Motor neuron (in vitro differentiated cells): ENCODE data around the gene FBXW5. TPM values are rescaled to one million over a fixed set of nuclear protein-coding genes. Genes with fewer than 3 reads are reported as not detected.

ENCODE experiments used
- ATAC-seq, 8 experiments: fragments of 200-7000 bp; cut with Tn5 transposase; replicated peaks in 6 of 8; 2 replicates each; pipeline ENCODE4 v1.8.0; 2021; ENCODE audit warnings: mild to moderate bottlenecking in 8 of 8, moderate library complexity in 8 of 8
- H3K27ac ChIP-seq, 2 donors: fragments of 250-450 bp; sonication (Bioruptor Pico); 2 replicates each; pipeline ENCODE4 v1.9.0; 2021; ENCODE audit warnings: antibody characterized with exemption in 2 of 2, mild to moderate bottlenecking in 2 of 2, moderate library complexity in 1 of 2
- H3K4me1 ChIP-seq, 2 donors: fragments of 250-450 bp; sonication (Bioruptor Pico); replicated peaks in 1 of 2; 2 replicates each; pipeline ENCODE4 v1.6.1; 2021; ENCODE audit warnings: antibody characterized with exemption in 2 of 2, mild to moderate bottlenecking in 2 of 2, moderate library complexity in 1 of 2
- H3K4me3 ChIP-seq, 5 donors: fragments of 250-450 bp; sonication (Bioruptor Pico); 2 replicates each; pipeline ENCODE4 v1.9.0; 2021; ENCODE audit warnings: antibody characterized with exemption in 5 of 5, mild to moderate bottlenecking in 5 of 5, moderate library complexity in 4 of 5
- WGBS, 10 experiments: fragments of 450-650 bp; shearing (Covaris generic); methylation state at CpG; one replicate each; pipeline ENCODE4 v1.0.0; 2022; 5-methylcytosine and 5-hydroxymethylcytosine counted together
- in situ Hi-C, 9 experiments: fragments of 400-800 bp; cut with MboI; loops; one replicate each; pipeline ENCODE4 v1.15.0; 2021; ENCODE audit warnings: low sequenced_read_pairs in 9 of 9, low pct_unique_long_range_greater_than_20kb in 2 of 9; ENCODE audit not compliant: unreplicated experiment in 9 of 9
- total RNA-seq, 8 experiments: library from RNA; unstranded; fragments of 300-600 nt; gene quantifications; 2 replicates each; pipeline versions ENCODE4 v1.2.3 to v1.2.4, GENCODE V29; 2022

FBXW5 gene
- total RNA-seq, 8 experiments from 2014 or later, result 34.1 to 115 (median 45.3) TPM

DNA sequence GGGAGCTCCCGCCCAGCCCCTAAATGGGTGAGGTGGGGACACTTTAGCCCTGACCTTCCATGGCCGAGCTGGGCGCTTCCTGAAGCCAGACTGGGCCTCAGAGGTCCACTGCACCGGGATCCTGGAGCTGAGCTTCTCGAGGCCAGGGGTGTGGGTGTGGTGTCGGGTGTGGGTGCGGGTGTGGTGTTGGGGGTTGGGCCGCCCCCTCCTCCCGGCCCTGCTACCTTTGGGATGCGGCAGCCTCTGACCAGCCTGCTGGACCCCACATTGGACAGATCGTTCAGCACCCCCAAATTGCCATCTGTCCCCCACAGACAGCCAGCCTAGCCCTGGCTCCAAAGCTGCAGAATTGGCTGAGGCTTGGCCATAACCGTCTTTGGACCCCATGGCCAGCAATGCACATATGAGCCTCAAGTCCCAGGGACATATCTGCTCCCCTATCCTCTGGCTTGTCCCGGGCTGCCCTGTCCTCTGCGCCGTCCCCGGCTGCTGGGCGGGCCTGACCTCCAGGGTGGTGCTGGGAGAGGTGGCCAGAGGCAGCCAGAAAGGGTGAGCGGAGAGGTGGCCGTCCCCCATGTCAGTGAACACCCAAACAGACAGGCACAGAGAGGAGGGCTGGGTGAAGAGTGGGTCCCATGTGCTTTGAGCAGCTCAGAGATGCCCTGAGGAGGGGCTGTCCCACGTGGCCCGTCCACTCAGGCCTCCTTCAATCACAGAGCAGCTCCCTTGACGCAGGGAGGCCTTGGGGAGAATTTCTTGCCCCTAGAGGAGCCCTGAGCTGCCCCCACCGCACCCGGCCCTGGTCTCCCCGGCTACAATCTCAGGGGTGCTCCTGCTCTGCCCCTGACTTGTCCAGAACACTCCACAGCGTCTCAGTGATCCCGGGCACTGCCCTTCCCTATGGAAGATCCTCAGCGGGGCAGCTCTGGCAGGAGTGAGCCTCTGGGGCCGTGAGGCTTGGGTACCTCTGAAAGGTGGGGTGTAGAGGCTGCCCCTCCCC lies 29.4 kb upstream of the FBXW5 start:
- H3K4me3 ChIP-seq, result no peak overlapping the region
- WGBS, 10 experiments, result 67 to 80% (median 74%) methylated on average over 1 to 12 of the region's 29 CpGs; no CpG with 5 or more reads in 4 of the 10 experiments
- H3K4me1 ChIP-seq, result peaks cover under 1 to 9% of the 10 kb centered on the region in 2 donors
- in situ Hi-C loops, result no loop called here
- H3K27ac ChIP-seq, result no peak overlapping the region
- no peak for ATAC-seq

DNA sequence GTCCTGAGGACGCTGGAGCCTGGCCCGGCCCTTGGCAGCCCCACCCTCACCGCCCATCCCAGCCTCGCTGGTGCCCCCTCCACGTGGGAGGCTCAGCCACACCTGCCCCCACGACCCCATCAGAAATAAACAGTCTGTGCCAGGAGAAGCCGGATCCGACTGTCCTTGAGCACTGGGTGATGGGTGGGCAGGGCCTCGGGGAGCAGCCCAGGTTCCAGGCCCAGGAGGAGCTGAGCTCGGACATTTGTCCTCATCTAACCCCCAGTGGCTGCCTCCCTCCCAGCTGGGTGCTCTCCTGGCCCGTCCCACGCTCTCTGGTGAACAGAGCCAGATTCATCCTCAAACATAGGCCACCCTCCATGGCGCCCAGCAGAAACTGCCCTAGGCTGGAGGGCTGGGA lies 28.2 kb upstream of the FBXW5 start:
- in situ Hi-C loops, result no loop called here
- Histone ChIP-seq H3K27ac (no peak overlapping the region), H3K4me1 (peaks cover 11 to 15% of the 10 kb centered on the region in 2 donors), H3K4me3 (no peak overlapping the region)
- WGBS, 10 experiments, result 72 to 100% (median 80%) methylated on average over 1 to 3 of the region's 13 CpGs; no CpG with 5 or more reads in 7 of the 10 experiments
- no peak for ATAC-seq

DNA sequence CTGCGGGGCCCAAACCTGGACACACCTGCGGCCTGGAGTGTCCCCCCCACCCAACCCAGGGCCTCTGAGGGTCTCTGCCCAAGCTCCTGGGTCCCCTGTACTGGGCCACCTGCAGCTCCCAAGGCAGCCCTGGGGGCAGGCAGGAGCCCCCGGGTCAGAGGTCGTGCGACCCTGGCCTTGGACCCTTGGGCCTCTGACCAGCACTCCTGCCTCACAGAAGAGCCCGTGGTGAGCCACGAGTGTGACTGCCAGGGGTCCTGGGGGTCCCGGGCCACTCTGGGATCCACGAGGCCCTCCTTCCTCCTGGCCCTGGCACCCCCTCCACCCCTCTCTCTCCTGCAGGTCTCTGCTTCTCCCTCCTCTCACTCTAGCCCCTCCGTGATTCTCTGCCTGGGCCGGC lies 27.8 kb upstream of the FBXW5 start:
- Histone ChIP-seq H3K27ac (no peak overlapping the region), H3K4me3 (no peak overlapping the region), H3K4me1 (peaks cover 11 to 13% of the 10 kb centered on the region in 2 donors)
- ATAC-seq, result no peak
- WGBS, 10 experiments, result no CpG with 5 or more reads among the region's 11 CpGs
- in situ Hi-C loops, result no loop called here

DNA sequence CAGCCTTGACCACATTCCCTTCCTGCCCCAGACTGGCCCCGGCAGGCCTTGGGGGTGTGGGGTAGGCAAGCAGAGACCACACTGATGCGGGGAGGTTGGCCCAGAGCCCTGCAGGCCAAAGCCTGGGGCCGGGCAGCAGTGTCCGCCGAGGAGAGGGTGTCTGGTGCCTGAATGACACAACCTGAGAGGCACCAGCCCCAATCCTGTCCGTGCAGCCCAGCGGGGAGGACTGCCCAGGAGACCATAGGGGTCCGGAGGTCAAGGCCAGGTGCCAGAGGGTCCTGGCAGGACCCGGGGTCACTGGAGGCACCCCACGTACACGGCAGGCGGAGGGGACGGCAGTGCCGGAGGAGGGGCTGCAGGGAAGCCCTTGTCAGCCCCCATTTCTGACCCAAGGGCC lies 27.2 kb upstream of the FBXW5 start:
- WGBS, 10 experiments, result 60 to 100% (median 90%) methylated on average over 1 to 2 of the region's 14 CpGs; no CpG with 5 or more reads in 7 of the 10 experiments
- Histone ChIP-seq H3K4me1 (peaks cover 11% of the 10 kb centered on the region in 2 donors), H3K4me3 (no peak overlapping the region), H3K27ac (no peak overlapping the region)
- no peak for ATAC-seq
- in situ Hi-C loops, result no loop called here

DNA sequence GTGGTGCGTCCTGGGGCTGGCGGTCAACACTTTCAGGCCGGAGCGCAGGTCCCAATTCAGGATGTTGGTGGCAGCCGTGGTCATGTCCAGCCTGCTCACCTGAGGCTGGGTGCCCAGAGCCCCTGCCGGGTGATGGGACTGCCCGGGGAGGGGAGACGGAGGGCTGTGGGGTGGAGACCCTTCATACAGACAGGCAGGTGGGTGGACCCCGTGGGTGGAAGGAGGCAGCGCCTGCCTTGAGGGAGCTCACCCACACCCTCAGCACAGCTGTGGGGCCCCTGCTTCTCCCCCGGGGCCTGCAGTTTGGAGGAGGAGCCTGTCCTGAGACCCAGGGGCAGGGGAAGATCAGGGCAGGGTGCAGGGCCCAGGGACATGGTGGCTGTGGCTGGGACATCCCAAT lies 25.8 kb upstream of the FBXW5 start:
- Histone ChIP-seq H3K27ac (no peak overlapping the region), H3K4me3 (no peak overlapping the region), H3K4me1 (peaks cover 20 to 21% of the 10 kb centered on the region in 2 donors)
- WGBS, 10 experiments, result 20 to 100% (median 76%) methylated on average over 1 to 5 of the region's 11 CpGs; no CpG with 5 or more reads in 7 of the 10 experiments
- ATAC-seq, result no peak
- in situ Hi-C loops, result no loop called here

DNA sequence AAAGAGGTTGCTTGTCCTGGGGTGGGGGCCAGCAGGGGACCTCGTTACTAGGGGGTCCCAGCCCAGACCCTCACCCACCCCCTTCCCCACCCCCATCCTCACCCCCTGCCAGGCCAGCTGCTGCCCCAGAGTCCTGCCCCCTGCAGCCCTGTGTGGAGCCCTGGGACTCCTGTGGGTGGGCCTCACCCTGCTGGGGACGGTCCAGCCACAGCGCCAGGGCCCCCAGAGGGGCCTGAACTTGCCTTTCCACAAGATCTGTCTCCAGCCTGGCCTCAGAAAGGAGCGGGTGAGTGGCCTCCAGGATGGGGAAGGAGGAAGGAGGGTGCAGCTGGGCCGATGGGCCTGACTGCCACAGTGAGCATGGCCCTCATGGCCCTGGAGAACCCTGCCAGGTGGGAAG lies 25.2 kb upstream of the FBXW5 start:
- no CpG with 5 or more reads among the region's 5 CpGs for WGBS, 10 experiments
- Histone ChIP-seq H3K27ac (no peak overlapping the region), H3K4me1 (peaks cover 20 to 21% of the 10 kb centered on the region in 2 donors), H3K4me3 (no peak overlapping the region)
- no peak for ATAC-seq
- in situ Hi-C loops, result no loop called here

DNA sequence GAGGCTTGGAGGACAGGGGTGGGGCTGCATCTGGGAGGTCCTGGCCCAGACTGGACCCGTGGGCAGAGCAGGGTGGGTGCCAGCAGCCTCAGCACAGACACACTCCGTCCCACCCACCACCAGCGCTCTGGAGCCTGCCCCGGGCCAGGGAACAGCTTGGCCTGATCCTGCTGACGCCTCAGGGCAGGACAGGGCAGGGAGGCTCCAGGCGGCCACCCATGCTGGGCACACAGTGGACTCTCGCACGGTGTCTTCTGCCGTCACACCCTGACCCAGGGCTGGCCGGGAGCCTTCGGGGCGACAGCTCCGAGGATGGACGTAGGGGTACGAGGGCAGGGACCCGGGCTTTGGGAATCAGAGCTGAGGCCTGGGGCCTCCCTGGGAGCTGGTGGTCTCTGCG lies 24.6 kb upstream of the FBXW5 start:
- peak in 3 of 8 experiments; percentile 25 to 65 (median 49) for ATAC-seq
- Histone ChIP-seq H3K27ac (no peak overlapping the region), H3K4me3 (no peak overlapping the region), H3K4me1 (peaks cover 20 to 21% of the 10 kb centered on the region in 2 donors)
- in situ Hi-C loops, result no loop called here
- WGBS, 10 experiments, result 7 to 100% (median 82%) methylated on average over 3 to 7 of the region's 17 CpGs; no CpG with 5 or more reads in 7 of the 10 experiments

DNA sequence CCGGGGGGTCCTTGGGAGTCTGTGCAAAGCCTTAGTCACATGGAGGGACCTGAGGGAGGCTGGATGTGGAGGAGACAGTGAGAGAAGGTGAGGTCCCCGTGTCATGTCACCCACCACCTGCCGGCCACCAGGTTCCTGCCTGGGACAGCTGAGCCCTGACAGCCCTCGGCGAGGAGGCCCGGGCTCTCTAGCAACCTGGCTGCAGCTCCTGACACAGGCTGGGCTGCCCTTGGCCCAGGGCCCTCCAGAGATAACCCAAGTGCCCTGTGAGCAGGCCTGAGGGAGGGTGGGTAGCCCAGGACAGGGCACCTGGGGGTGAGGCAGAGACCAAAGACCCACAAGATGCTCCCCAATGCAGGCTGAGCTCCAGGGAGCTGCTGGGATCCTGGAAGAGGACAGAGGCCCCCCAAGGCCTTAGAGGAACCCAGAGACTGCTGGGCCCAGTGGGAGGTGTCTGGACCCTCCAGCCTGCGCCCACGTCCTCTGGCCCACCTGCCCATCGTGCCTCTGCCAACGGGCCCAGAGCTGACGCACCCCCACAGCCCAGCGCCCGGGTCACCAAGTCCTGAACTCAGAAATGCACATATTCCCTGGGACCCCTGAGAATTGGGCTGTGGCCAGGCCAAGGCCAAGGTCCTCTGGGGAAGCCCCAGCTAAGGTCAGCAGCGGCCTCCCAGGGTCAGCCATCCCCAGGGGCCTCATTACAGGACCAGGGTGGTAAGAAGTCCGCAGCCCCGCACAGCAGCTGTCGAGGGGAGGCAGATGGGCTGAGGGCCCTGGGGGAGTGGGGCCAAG lies 24.0 kb upstream of the FBXW5 start:
- 100% methylated on average over 4 of the region's 17 CpGs; no CpG with 5 or more reads in 9 of the 10 experiments for WGBS, 10 experiments
- H3K27ac ChIP-seq, result peak overlapping the region in 1 of 2 donors; percentile 45
- no peak for ATAC-seq
- in situ Hi-C loops, result no loop called here
- H3K4me1 ChIP-seq, result peaks cover 20 to 21% of the 10 kb centered on the region in 2 donors
- H3K4me3 ChIP-seq, result no peak overlapping the region

DNA sequence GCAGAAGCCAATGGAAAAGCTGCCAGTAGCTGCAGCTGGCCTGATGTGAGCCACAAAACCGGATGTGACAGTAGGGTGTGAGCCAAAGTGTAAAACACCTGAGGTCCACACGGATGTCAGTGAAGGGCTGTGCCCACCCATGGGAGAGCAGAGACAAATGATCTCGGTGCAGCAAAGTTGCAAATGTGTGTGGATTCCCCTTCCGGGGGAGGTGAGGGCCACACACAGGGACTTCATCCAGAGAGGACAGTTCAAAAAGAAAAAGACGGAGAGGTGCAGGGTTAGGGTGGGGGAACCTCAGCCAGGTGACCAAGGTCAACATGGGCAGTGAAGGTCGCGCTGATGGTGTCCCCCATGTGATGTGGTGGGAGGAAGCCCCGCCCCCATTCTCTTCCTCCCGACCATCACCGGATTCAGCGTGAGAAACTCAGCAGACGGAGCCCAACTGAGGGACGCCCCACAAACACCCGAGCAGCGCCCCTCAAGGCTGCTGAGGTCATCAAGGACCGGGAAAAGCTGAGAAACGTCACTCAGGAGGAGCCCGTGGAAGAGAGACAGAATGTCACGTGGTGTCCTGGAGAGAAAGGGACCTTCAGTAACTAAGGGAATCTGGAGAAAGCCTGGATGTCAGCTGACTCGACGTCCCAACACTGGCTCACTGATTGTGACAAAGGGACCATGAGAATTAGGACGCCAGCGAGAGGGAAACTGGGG lies 21.4 kb upstream of the FBXW5 start:
- WGBS, 10 experiments, result 4 to 100% (median 21%) methylated on average over 2 to 15 of the region's 23 CpGs; no CpG with 5 or more reads in 1 of the 10 experiments
- peaks cover 20 to 28% of the 10 kb centered on the region in 2 donors for H3K4me1 ChIP-seq
- no peak overlapping the region for H3K27ac ChIP-seq
- H3K4me3 ChIP-seq, result no peak overlapping the region
- peak; percentile 5 to 84 (median 73) for ATAC-seq
- in situ Hi-C loops, result no loop called here

DNA sequence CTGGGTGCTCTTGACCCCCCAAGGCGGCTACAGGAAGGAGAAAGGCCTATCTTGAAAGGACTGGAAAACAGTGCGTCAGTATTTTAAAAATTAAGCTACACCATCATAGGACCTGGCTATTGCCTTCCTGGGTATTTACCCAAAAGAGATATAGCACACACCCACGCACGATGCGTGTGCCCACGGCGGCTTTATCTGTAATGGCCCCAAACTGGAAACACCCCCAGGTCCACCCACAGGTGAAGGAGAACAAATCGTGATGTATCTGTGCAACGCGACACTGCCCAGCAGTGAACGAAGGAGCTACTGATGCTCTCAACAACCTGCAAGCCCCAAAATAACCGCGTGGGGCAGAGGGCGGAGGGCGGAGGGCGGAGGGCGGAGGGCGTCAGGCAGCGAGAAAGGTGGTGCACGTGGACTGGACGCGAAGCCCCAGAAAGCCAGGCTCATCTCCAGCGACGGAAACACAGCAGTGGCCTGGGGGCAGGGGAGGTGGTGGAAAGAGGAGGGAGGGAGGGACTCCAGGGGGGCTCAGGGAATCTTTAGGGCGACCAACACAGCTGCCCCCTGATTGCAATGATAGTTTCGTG lies 20.4 kb upstream of the FBXW5 start:
- H3K27ac ChIP-seq, result no peak overlapping the region
- 43 to 100% (median 81%) methylated on average over 1 to 8 of the region's 26 CpGs; no CpG with 5 or more reads in 3 of the 10 experiments for WGBS, 10 experiments
- in situ Hi-C loops, result no loop called here

DNA sequence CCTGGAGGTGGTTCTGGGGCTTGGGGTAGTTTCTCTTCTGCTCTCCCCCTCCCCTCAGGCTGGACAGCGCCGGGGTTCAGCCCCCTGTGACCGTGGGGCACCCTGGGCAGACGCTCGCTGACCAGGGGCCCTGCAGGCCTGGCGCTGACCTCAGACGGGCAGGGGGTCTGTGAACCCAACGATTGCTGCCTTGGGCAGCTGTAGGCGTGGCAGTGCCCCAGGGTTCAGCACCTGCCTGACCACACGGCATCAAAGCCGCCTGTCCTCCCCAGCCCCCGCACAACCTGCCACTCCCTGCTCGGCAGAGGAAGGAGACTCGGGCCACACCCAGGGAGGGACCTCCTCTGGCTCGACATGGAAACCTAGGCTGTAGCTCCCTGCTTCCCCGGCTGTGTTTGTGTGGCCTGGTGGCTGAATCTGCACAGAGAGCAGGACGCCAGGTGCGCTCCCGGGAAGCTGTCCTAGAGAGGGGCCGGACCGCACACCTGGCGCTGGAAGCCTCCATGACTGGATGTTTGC lies 19.7 kb upstream of the FBXW5 start:
- ATAC-seq, result peak in 3 of 8 experiments; percentile 6 to 60 (median 31)
- in situ Hi-C loops, result no loop called here
- WGBS, 10 experiments, result 0 to 100% (median 60%) methylated on average over 1 to 13 of the region's 22 CpGs; no CpG with 5 or more reads in 6 of the 10 experiments
- Histone ChIP-seq H3K4me3 (no peak overlapping the region), H3K4me1 (peaks cover 20 to 28% of the 10 kb centered on the region in 2 donors), H3K27ac (no peak overlapping the region)

More for the DNA sequence above, 20.4 kb upstream of the FBXW5 start:
- peaks cover 20 to 29% of the 10 kb centered on the region in 2 donors for H3K4me1 ChIP-seq
- no peak overlapping the region for H3K4me3 ChIP-seq
- no peak for ATAC-seq

DNA sequence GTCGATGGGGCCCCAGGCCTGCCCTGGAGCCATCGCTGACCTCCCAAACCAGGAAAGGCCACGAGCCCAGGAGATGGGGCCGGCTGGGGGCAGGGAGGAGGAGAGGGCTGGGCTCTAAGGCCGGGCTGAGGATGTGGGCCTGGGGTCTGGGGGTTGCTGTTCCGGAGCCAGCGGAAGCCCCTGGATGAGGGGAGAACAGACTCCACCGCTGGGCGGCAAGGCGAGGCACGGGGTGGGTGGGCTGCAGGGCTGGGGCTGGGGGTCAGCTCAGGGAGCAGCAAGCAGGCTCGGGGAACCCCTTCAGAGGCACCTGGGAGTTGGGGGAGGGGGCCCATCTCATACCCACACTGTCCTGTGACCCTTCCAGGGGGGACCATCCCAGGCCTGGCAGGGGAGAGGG lies 19.2 kb upstream of the FBXW5 start:
- in situ Hi-C loops, result no loop called here
- Histone ChIP-seq H3K4me3 (no peak overlapping the region), H3K27ac (no peak overlapping the region), H3K4me1 (peaks cover 18 to 27% of the 10 kb centered on the region in 2 donors)
- 86% methylated on average over 1 of the region's 12 CpGs; no CpG with 5 or more reads in 9 of the 10 experiments for WGBS, 10 experiments
- no peak for ATAC-seq
